ENCODE data around the gene FBXO47.

DNA sequence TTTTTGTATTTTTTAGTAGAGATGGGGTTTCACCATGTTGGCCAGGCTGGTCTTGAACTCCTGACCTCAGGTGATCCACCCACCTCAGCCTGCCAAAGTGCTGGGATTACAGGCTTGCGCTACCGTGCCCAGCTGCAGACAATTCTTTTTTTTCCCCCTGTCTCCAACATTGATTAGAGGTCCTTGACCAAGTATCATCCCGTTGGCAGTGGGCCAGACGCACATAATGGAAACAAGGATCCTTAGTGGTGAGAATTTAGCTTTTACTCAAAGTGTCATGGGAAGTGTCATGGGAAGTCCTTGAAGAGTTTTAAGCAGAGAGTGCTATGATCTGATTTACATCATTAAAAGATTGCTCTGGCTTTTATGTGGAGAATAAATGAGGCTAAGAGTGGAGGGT, 2.1 kb upstream of the FBXO47 start:
- TF ChIP-seq, protein P1, sequence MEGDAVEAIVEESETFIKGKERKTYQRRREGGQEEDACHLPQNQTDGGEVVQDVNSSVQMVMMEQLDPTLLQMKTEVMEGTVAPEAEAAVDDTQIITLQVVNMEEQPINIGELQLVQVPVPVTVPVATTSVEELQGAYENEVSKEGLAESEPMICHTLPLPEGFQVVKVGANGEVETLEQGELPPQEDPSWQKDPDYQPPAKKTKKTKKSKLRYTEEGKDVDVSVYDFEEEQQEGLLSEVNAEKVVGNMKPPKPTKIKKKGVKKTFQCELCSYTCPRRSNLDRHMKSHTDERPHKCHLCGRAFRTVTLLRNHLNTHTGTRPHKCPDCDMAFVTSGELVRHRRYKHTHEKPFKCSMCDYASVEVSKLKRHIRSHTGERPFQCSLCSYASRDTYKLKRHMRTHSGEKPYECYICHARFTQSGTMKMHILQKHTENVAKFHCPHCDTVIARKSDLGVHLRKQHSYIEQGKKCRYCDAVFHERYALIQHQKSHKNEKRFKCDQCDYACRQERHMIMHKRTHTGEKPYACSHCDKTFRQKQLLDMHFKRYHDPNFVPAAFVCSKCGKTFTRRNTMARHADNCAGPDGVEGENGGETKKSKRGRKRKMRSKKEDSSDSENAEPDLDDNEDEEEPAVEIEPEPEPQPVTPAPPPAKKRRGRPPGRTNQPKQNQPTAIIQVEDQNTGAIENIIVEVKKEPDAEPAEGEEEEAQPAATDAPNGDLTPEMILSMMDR (IDR thresholded peaks at IDR 0.05) = no peak
- TF ChIP-seq POLR2AphosphoS5 (IDR thresholded peaks at IDR 0.05; ENCODE audit: insufficient read depth in 1 of 2, low read depth in 1 of 2) = no peak
